Activated naive CD8-positive, alpha-beta T cell treated with anti-CD3 and anti-CD28 coated beads, Interleukin-2, amount 50 U/mL, for 16 hours (primary cell): ENCODE results near the gene IGSF21.

Source experiments
- DNase-seq: peaks from one replicate; pipeline ENCODE4 v3.0.0-alpha.2; 2020; ENCODE audit warnings: low read depth, low spot score

IGSF21 gene

GRCh38 chr1:18107369-18108298, at the start of gene IGSF21:
Gene IGSF21 (plus strand): TSS chr1:18107798. CDS start chr1:18108129, 331 bp downstream.
- DNase-seq, result no peak

GRCh38 chr1:18058206-18058921, 49.2 kb upstream of the IGSF21 start:
- DNase-seq, result no peak

GRCh38 chr1:18058981-18059605, 48.5 kb upstream of the IGSF21 start:
- DNase-seq, result no peak

GRCh38 chr1:18060366-18060765, 47.2 kb upstream of the IGSF21 start:
- DNase-seq, result no peak

GRCh38 chr1:18062185-18062584, 45.4 kb upstream of the IGSF21 start:
- no peak for DNase-seq

GRCh38 chr1:18064534-18064933, 43.1 kb upstream of the IGSF21 start:
- DNase-seq, result no peak

- DNase-seq, result no peak
These were observed 41.0 kb upstream of the IGSF21 start for GRCh38 chr1:18066576-18066975.

GRCh38 chr1:18069903-18070302, 37.7 kb upstream of the IGSF21 start:
- no peak for DNase-seq

- DNase-seq, result no peak
These were observed 35.5 kb upstream of the IGSF21 start for GRCh38 chr1:18072066-18072465.

- DNase-seq, result no peak
These were observed 34.4 kb upstream of the IGSF21 start for GRCh38 chr1:18073066-18073642.

GRCh38 chr1:18077657-18078215, 29.9 kb upstream of the IGSF21 start:
- no peak for DNase-seq

- DNase-seq, result no peak
These were observed 27.5 kb upstream of the IGSF21 start for GRCh38 chr1:18079941-18080735.

- no peak for DNase-seq
These were observed 22.1 kb upstream of the IGSF21 start for GRCh38 chr1:18085387-18086074.

- no peak for DNase-seq
These were observed 19.5 kb upstream of the IGSF21 start for GRCh38 chr1:18088077-18088594.

GRCh38 chr1:18089488-18089887, 18.1 kb upstream of the IGSF21 start:
- no peak for DNase-seq

- no peak for DNase-seq
These were observed 17.0 kb upstream of the IGSF21 start for GRCh38 chr1:18090636-18091035.

GRCh38 chr1:18091660-18092446, 15.7 kb upstream of the IGSF21 start:
- no peak for DNase-seq

- DNase-seq, result no peak
These were observed 14.4 kb upstream of the IGSF21 start for GRCh38 chr1:18093193-18093592.

- DNase-seq, result no peak
These were observed 14.0 kb upstream of the IGSF21 start for GRCh38 chr1:18093646-18094045.
